AG09309 (cell line): Measurements from ENCODE around the gene SERPINB6.
"Not testable (repeated sequence)": the region's sequence is repeated elsewhere in the genome, so short reads cannot be mapped to it uniquely, and the experiment has no call there.

Experiments
- DNase-seq: peaks from one replicate; pipeline ENCODE4 v3.0.0-alpha.2; 2010; ENCODE audit warnings: low read depth
- H3K4me3 ChIP-seq: 2 replicates; pipeline ENCODE4 v1.5.1; 2011; ENCODE audit warnings: mild to moderate bottlenecking, low read depth, low read length, moderate library complexity; ENCODE audit not compliant: control insufficient read depth
- CTCF ChIP-seq: IDR thresholded peaks from 2 replicates; pipeline ENCODE4 v1.5.1; 2011; ENCODE audit warnings: mild to moderate bottlenecking, low read depth, low read length, inconsistent platforms; ENCODE audit not compliant: insufficient read depth, control insufficient read depth; ENCODE audit errors: missing control alignments

Gene SERPINB6

GRCh38 chr6:2939315-2940009, 31.9 kb downstream of the SERPINB6 start:
- DNase-seq: no peak
- H3K4me3 ChIP-seq: no peak overlapping the region
- TF ChIP-seq CTCF: no peak

- no peak overlapping the region for H3K4me3 ChIP-seq
- no peak for DNase-seq
- no peak for TF ChIP-seq CTCF
These were observed 32.7 kb downstream of the SERPINB6 start for GRCh38 chr6:2938632-2939083.

GRCh38 chr6:2938004-2938631, 33.2 kb downstream of the SERPINB6 start:
- H3K4me3 ChIP-seq: no peak overlapping the region
- TF ChIP-seq CTCF: no peak
- no peak for DNase-seq

- DNase-seq: no peak
- no peak overlapping the region for H3K4me3 ChIP-seq
- no peak for TF ChIP-seq CTCF
These were observed 33.8 kb downstream of the SERPINB6 start for GRCh38 chr6:2937627-2938003.

- no peak overlapping the region for H3K4me3 ChIP-seq
- DNase-seq: no peak
- no peak for TF ChIP-seq CTCF
These were observed 35.6 kb downstream of the SERPINB6 start for GRCh38 chr6:2935566-2936291.

- DNase-seq: no peak
- H3K4me3 ChIP-seq: no peak overlapping the region
- TF ChIP-seq CTCF: no peak
These were observed 37.3 kb downstream of the SERPINB6 start for GRCh38 chr6:2934057-2934456.

- not testable (repeated sequence) for DNase-seq, H3K4me3 ChIP-seq
These were observed 38.5 kb downstream of the SERPINB6 start for GRCh38 chr6:2932911-2933310.
